ENCODE measurements around the gene TNFRSF17. TPM values are rescaled to one million over a fixed set of nuclear protein-coding genes. Genes with fewer than 3 reads are reported as not detected.
"Not testable (repeated sequence)": the region's sequence is repeated elsewhere in the genome, so short reads cannot be mapped to it uniquely, and the experiment has no call there.

The TNFRSF17 gene
- total and polyA plus RNA-seq, 2 of the 8 experiments (the other 6 are each of a cell fraction or from before 2014, with no cell fraction given), result not detected

GRCh38 chr16:11957591-11958395 is 7.2 kb upstream of the TNFRSF17 start (continued):
- TF ChIP-seq SRF (IDR thresholded peaks at IDR 0.05; ENCODE audit: low read depth, low read length) (no peak), POLR2A (IDR thresholded peaks at IDR 0.05; ENCODE audit: control extremely low read depth in 1 of 2, low read depth in 2 of 2, low read length in 2 of 2) (no peak), JUND (IDR thresholded peaks at IDR 0.05; ENCODE audit: low read length) (no peak), CHD2 (IDR thresholded peaks at IDR 0.05; ENCODE audit: low read length) (no peak), CBX5 (IDR thresholded peaks at IDR 0.05; ENCODE audit: low read depth, low read length) (no peak), FOSL1 (IDR thresholded peaks at IDR 0.05; ENCODE audit: insufficient read depth, low read depth, low read length) (no peak), MAX (IDR thresholded peaks at IDR 0.05) (no peak), EP300 (IDR thresholded peaks at IDR 0.05; ENCODE audit: borderline replicate concordance in 1 of 2, low read depth in 2 of 2, low read length in 2 of 2) (no peak)

- H3K4ac ChIP-seq (replicated peaks; ENCODE audit: insufficient read length, low read depth, low read length); DNase-seq (ENCODE audit: low read depth in 1 of 2, low spot score in 2 of 2); H3K79me1 ChIP-seq (ENCODE audit: low read depth, low read length); H2AK5ac ChIP-seq (ENCODE audit: low read depth, low read length); CTCF ChIA-PET (ENCODE audit: partially characterized antibody); H3K56ac ChIP-seq (replicated peaks; ENCODE audit: insufficient read length, low read depth, low read length); H3K23me2 ChIP-seq (ENCODE audit: low read depth, low read length); H2BK15ac ChIP-seq (ENCODE audit: low read length); FAIRE-seq; H2AFZ ChIP-seq (ENCODE audit: low read length); H4K91ac ChIP-seq (replicated peaks; ENCODE audit: insufficient read length, low read length); H4K8ac ChIP-seq (ENCODE audit: extremely low read depth, insufficient read depth, low read length); H3K14ac ChIP-seq (ENCODE audit: insufficient read length); H3K27me3 ChIP-seq (replicated peaks in 1 of 4; ENCODE audit: control insufficient read depth in 3 of 4, extremely low read depth in 1 of 4, insufficient read depth in 3 of 4, low read length in 3 of 4); H4K5ac ChIP-seq (ENCODE audit: insufficient read length, low read depth, low read length); H4K20me1 ChIP-seq (replicated peaks in 1 of 2; ENCODE audit: control insufficient read depth in 1 of 2, insufficient read depth in 2 of 2, low read length in 2 of 2); H3K4me3 ChIP-seq (ENCODE audit: extremely low read depth in 1 of 4, insufficient read depth in 2 of 4, low read depth in 3 of 4, low read length in 4 of 4); H2BK12ac ChIP-seq (ENCODE audit: low read depth, low read length); H3K27ac ChIP-seq (ENCODE audit: low read depth, low read length); H2BK5ac ChIP-seq (ENCODE audit: low read depth, low read length); H3K18ac ChIP-seq (ENCODE audit: extremely low read depth, low read length); H2BK120ac ChIP-seq (replicated peaks; ENCODE audit: low read depth, low read length); H3K36me3 ChIP-seq (ENCODE audit: control insufficient read depth in 2 of 4, insufficient read depth in 4 of 4, low read length in 3 of 4); H3K9me3 ChIP-seq (ENCODE audit: insufficient read depth in 2 of 2, low read depth in 1 of 2, low read length in 1 of 2); H3K23ac ChIP-seq (ENCODE audit: insufficient read length); H3K9ac ChIP-seq (replicated peaks in 1 of 4; ENCODE audit: extremely low read depth in 1 of 4, low read depth in 3 of 4, low read length in 3 of 4); H2BK20ac ChIP-seq (ENCODE audit: low read length); H3K79me2 ChIP-seq (ENCODE audit: control insufficient read depth in 1 of 2, insufficient read depth in 2 of 2, low read length in 2 of 2); H3K4me1 ChIP-seq (replicated peaks in 1 of 4; ENCODE audit: control insufficient read depth in 3 of 4, insufficient read depth in 4 of 4, low read length in 3 of 4); H3K4me2 ChIP-seq (ENCODE audit: insufficient read depth in 1 of 2, low read depth in 2 of 2, low read length in 2 of 2): not testable (repeated sequence)
- POLR2A ChIA-PET (ENCODE audit: partially characterized antibody), result interaction anchor here (0.6 to 1.2 kb wide), 2 partner anchors 16 to 55 kb away, joined by 3 read pairs; no protein-coding TSS in a partner anchor
- 95% methylated on average over 4 of the region's 5 CpGs; no CpG with 5 or more reads in 1 of the 2 experiments for WGBS, 2 experiments (ENCODE audit: extremely low coverage in 1 of 2, insufficient coverage in 1 of 2, insufficient read length in 1 of 2, insufficient replicate concordance in 2 of 2, low coverage in 1 of 2, low lambda C conversion rate in 2 of 2, missing lambda C conversion rate in 1 of 2)
Measured at GRCh38 chr16:11962457-11962856, 2.6 kb upstream of the TNFRSF17 start.

Data from H1 (cell line).